ENCODE results near the gene ACTR3C.

- TF ChIP-seq CTCF (IDR thresholded peaks at IDR 0.05), result no peak
- no peak for TF ChIP-seq POLR2A (IDR thresholded peaks at IDR 0.05; ENCODE audit: low read depth)
- no peak for TF ChIP-seq POLR2AphosphoS5 (IDR thresholded peaks at IDR 0.05)
These were observed 19.9 kb upstream of the ACTR3C start for GRCh38 chr7:150343225-150343624.
